NOMO-1 treated with DMSO at 0.1 percent for 48 hours (cell line): ENCODE results near the gene ELOVL4.

ENCODE experiments used
- DNase-seq: peaks from one replicate; lab custom pipeline; 2025; ENCODE audit not compliant: unreplicated experiment; lab: John Stamatoyannopoulos, UW

The ELOVL4 gene

DNA sequence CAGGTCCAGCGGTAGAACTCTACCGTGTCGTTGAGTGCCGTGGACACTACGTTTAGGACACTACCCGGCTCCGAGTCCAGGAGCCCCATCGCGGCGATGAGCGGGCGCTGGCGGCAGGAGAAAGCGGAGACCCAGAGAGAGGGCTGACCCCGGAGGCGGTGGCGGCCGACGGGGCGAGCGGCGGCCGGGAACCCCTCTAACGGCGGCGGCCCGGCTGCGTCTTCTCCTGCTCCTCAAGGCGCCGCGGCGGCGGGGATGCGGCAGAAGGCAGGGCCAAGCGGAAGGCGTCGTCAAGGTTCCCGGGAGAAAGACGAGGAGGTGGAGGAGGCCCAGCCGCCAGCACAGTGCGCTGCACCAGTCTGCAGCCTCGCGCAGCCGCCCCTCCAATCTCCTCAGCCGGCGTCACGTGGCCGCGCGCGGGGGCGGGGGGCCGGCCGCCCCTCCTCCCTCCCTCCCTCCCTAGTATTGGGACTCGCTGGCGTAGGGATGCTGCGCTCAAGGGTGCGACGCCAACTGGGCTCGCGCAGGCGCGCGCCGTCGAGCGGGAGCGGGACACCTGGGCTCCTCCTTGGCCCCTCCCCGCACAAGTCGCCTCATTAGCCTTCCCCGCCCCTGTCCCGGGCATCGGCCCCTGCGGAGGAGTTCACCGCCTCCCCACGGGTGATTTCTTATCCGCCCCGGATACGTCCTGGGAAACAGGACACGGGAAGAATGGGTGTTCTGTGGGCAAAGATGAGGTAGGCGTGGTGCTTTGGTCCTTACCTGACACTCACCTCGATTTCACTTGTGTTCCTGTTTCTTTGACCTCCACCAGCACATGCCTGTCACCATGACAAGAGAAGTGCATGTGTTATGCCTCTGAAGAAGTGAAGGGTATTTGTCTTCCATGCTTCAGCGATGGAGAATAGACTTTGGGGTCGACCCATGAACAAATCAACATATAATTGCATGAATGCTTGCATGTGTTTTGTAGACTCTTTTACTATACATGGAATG is at the start of gene ELOVL4:
Gene ELOVL4 (minus strand): TSS at position 363 of the 996 bp plus-strand sequence. CDS start 274 bp downstream, at position 89.
- DNase-seq: peak; percentile 1

GRCh38 chr6:79993911-79994309 is 46.6 kb upstream of the ELOVL4 start:
- no peak for DNase-seq

- DNase-seq: no peak
Measured at GRCh38 chr6:79993012-79993910, 45.9 kb upstream of the ELOVL4 start.

DNA sequence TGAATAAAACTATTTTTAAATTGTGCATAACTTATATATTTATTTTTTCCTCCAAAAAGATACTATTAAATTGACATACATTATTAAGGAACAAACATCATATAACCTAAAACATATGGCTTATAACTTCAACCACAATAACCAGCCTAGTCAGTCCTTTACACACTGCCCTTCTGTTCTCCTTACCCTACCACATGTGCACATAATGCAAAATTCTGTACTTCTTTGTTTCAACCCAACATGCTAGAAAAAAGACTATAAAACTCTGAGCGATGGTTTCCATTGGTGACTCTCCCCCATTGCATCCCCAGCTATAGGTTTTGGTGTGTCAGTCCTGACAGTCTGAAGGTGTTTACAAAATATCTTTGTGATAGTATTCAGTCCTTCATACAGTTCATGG is 42.3 kb upstream of the ELOVL4 start:
- no peak for DNase-seq

GRCh38 chr6:79985128-79985527 is 37.8 kb upstream of the ELOVL4 start:
- DNase-seq: no peak

GRCh38 chr6:79984261-79984660 is 36.9 kb upstream of the ELOVL4 start:
- DNase-seq: no peak

DNA sequence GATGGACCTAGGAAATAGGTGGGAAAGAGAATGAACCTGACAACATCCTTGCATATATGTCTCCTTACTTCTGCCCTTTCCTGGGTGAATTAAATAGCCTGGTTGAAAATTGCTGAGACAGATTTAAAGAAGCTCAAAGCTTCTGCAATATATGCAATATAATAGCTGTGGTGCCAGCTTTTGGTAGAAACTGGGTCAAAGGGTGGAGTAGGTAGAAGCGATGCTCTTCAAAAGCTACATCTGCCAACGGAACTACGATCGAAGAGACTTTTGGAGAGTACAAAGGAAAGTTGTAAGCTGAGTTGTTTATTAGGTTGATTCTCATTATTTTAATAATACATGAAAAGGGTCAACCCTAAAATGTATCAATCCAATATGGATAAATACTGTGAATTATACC is 34.3 kb upstream of the ELOVL4 start:
- DNase-seq: no peak

GRCh38 chr6:79971193-79971592 is 23.8 kb upstream of the ELOVL4 start:
- DNase-seq: no peak

GRCh38 chr6:79969784-79970183 is 22.4 kb upstream of the ELOVL4 start:
- no peak for DNase-seq

DNA sequence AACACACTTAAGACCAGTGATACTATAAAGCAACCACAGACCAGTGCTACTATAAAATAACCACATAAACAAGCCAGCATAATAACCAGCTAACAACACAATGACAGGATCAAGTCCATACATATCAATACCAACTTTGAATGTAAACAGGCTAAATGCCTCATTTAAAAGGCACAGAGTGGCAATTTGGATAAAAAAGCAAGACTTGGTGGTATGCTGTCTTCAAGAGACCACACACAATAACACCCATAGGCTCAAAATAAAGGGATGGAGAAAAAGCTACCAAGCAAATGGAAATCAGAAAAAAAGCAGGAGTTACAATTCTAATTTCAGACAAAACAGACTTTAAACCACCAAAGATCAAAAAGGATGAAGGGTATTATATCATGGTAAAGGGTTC is 19.8 kb upstream of the ELOVL4 start:
- DNase-seq: no peak

DNA sequence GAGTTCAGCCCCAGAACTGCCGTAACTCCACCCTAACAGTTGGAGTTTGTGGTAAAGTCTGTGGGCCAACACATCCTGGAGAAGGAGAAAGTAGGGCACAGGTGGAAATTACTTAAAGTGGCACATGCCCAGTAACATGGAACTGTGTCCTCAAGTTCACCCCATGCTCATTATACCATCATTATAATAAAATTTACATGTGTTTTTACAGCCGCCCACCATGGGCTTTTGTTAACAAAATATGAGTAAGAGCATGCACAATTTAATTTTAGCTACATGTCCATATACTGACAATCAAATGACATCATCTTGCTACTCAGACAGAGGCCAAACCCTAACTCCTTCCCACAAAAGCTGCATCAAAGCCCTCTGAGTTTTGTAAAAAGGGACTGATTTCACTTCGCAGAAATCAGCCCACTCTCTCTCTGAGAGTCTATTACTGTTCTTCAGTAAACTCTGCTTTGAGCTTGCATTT is 17.3 kb upstream of the ELOVL4 start:
- DNase-seq: no peak

- DNase-seq: no peak
Measured at GRCh38 chr6:79954849-79955248, 7.5 kb upstream of the ELOVL4 start.

- peak; percentile 63 for DNase-seq
Measured at GRCh38 chr6:79949233-79949632, 1.9 kb upstream of the ELOVL4 start.

DNA sequence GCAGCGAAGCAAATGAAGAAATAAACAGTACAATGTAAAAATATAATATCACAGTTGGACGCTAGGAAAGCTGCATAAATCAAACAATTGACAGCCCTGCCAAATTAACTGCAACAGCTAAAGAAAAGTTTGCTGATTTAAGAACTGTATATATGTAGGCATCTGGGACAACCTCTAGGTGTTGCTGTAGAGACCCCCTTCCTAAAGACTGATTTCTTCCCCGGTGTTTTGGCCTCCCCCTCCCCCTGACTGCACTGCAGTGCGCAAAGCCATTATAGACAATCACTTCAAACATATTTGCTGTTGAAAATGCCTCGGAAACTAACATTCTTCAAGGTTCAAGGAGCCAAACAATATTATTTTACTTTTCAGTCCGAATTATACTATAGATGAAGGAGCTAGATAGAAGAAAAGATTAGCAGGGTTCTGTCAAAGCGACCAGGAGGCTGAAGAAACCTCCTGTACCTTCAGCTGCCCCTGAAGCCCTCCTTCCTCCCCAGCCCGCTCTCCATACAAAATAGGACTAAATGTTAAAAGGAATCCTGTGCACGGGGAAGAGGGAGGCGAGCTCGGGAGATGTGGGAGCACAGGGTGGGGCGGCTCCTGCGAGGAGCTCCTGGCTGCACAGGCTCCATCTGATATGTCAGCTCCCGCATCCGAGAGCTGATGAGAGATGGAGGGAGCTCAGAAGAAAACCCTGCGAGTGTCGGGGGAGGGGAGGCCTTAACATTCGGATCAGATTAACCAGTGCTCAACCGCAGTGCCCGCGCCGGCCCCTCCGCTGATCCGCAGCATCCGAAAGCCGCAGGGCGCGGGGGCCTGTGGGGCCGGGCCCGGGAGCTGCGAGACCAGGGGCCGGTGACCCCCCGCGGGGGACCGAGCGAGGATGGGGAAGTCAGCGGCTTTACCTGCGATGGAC is 822 bp downstream of the ELOVL4 start:
- no peak for DNase-seq

DNA sequence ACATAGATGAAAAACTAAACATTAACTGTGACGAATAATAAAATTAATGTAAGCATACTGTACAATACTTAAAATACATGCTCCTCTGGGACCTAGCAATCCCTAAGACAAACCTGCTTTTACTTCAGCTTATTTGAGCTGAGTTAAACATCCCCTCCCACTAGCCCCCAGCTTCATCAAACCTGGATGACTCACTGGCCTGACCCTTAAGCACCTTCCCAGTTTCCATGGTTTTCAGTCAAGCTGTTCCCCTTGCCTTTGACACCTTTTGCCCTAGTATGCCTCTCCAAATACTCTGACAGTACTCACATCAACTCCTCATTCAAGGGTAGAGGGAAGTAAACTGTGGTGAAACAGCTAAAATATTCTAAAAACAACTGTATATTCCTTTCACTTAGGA is 4.2 kb downstream of the ELOVL4 start:
- DNase-seq: no peak

GRCh38 chr6:79941489-79942151 is 5.7 kb downstream of the ELOVL4 start:
- no peak for DNase-seq

DNA sequence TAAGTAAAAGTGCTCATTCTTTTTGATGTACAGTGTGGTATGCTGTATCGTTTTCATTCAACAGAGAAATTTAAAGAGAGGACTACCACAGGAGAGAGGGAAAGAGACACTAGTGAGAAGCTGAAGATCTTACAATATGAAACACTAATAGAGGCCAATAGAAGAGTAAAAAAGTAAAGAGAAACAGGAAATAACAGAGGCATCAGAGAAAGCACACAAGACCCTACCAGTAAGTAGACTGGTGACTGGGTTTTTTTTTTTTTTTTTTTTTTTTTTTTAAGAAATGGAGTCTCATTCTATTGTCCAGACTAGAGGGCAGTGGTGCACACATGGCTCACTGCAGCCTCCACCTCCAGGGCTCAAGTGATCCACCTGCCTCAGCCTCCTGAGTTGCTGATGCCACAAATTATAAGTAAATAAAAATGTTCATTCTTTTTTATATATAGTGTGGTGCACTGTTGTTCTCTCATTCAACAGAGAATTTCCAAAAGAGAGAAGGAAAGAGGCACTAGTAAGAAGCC is 18.8 kb downstream of the ELOVL4 start:
- no peak for DNase-seq

DNA sequence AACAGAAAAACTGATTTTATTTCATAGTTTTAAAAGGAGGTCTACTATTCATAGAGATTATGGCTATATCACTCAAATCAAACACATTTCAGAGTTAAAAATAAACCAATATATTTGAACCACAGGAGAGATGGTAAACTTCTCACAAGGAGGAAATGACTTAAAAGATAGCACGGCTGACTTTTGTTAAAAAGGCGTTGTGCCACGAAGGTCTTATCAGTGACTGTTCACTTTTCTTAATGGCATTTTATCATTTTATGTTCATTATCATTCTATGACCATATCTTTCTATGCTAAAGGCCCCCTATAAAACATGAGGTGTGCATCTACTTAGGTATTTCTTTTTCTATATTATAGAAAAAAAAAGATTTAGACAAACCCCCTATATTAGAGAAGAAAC is 19.6 kb downstream of the ELOVL4 start:
- DNase-seq: no peak

DNA sequence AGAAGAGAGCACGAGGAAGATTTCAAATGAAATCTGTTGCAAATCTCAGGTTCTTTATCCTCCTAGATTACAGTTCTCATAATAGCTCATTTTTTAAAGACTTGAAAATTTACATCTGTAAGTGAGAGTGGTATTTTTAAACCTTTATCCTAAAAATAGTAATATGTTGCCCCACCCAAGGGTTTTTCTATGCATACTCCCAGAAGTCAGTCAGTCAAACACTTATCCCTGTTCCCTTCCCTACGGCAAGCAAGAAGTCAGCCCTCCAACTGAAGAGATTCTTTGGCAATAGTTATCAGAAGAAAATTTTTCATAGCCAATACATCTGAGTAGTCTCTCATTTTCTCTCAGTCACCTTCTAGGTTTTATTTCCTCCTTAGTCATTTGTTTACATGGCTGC is 24.1 kb downstream of the ELOVL4 start:
- no peak for DNase-seq

DNA sequence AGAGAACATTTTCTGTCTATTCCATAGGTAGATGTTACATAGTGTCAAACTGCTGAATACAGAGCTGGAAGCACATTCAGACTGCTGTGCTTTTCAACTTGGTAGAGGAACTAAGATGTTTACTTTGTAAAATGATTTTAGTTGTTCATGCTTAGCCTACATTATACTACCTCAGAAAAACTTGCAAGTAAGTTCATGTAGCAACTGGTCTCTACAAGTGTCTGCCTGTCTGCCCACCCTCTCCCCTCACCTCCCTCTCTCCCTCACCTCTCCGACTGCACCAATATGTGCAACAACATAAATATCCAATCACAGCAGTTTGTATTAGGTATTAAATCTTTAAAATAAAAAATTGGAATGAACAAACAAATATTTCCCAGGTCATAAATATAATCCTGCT is 25.3 kb downstream of the ELOVL4 start:
- no peak for DNase-seq
